ENCODE data around the gene SYNDIG1L.
"Not testable (repeated sequence)": the region's sequence is repeated elsewhere in the genome, so short reads cannot be mapped to it uniquely, and the experiment has no call there.

The SYNDIG1L gene

DNA sequence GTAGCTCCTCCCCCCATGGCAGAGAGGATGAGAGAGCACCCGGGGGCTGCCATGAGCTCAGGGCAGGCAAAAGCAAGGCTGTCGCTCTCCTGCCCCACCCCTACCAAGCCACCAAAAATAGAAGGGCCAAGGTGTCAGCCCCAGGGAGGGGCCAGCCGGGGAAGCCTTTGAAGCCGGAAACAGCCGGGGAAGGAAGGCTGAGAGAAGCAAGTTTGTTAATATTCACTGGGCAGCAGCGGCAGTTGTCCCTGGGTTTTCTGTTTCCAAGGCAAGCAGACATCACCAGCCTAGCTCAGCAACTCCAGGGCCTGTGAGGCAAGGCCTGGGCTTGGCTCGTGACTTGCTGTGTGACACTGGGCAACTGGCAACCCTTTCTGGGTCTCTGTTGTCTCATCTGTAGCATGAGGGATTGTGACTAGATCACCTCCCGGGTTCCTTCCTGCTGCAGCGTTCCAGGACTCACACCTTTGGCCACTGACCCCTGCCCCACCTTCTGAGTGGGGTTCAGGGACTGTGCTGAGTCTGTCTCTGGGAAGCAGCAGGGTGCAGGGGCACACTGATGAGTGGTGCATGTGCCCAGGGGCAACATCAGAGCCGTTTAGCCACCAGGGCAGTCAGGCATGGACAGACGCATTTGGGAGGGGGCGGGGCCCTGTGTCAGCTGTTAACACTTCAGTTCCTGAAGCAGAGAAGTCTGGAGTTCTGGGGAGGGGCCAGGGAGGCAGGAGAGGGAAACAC is 24.3 kb downstream of the SYNDIG1L start:
- DNase-seq = peak; percentile 83

DNA sequence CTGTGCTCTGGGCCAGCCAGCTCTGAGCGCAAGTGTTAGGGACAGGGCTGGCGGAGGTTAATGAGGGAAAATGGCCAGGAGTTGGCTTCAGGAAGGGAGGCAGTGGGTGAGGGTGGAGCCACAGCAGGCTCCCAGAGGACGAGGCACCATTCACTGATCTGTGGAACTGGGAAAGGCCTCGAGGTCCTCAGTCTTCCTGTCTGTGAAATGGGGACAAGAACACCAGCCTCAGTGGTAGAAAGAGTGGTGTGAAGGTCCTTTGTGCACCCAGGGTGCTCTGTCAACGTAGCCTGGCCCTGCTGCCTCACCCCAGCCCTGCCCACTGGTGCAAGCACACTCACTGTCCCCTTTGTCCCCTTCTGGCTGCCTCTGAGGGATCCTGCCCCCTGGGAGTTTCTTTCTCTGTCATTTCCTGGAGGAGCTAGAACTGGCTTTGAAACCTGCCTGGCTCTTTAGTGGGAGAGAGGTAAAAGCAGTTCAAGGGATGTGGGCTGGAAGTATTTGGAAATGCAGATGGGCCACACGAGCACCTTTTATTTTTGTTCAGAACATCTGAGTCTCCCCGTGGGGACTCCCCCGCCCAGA is 25.0 kb downstream of the SYNDIG1L start:
- no peak for DNase-seq

DNA sequence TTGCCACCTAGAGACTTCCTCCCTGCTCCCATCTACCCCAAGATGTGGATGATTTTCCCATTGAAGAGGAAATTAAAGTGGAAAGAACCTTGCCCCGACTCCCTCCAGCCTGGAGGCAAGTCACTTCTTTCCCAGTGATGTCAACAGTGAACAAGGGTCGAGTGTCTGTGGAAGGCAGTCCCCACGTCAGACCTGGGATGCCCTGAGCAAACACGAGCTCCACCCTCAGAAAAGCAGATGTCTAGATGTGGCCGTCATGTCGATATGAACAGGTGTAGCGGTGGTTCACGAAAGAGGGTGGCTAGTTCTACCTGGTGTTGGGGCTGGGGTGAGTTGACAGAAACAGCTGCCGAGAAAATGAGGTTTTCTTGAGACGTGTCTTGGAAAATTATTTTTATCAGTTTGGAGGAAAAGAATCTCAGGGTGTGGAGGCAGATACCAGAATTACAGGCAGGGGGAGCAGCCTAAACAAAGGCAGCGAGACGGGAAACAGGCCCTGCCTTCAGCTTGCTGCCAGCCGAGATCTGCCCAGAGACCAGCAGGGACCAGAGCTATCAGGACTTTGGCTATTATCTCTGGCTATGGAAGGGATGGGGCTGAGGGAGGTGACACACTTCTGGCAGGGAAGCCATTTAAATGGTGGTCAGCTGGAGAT is 25.9 kb downstream of the SYNDIG1L start:
- no peak for DNase-seq

DNA sequence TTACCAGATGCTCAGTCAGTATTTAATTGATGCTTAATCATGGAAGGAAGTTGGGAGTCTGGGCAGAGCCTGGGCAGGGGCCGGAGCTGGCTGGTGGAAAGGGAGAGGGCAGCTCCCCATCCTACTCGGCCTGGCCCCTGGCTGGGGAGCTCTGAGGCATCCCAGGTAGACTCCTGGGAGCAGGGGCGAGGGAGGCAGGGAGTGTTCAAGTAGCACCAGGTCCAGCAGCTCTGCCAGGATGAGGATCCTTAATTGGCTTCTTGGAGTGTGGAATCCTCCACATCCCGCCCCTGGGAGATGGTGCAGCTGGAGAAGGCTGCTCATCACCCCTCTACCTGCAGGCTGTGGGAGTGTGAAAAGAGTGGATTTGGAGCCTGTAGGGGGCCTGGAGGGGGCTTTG is 30.9 kb downstream of the SYNDIG1L start:
- DNase-seq = no peak

DNA sequence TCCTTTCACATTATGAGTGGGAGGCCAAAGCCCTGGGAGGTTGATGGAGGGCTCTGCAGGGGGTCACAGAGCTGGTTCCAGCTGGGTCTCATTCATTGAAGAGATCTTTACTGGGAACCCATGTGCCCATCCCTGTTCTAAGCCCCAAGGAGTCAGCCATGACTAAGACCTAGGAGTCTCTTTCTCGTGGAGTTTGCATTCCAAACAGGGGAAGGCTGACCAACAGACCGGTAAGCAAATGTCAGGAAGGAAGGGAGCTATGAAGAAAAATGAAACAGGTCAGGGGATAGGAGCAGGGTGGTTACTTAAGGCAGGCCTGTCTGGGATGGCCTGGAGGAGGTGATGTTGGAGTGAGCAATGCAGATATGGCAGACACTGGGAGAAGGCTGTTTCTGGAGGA is 31.5 kb downstream of the SYNDIG1L start:
- DNase-seq = no peak

DNA sequence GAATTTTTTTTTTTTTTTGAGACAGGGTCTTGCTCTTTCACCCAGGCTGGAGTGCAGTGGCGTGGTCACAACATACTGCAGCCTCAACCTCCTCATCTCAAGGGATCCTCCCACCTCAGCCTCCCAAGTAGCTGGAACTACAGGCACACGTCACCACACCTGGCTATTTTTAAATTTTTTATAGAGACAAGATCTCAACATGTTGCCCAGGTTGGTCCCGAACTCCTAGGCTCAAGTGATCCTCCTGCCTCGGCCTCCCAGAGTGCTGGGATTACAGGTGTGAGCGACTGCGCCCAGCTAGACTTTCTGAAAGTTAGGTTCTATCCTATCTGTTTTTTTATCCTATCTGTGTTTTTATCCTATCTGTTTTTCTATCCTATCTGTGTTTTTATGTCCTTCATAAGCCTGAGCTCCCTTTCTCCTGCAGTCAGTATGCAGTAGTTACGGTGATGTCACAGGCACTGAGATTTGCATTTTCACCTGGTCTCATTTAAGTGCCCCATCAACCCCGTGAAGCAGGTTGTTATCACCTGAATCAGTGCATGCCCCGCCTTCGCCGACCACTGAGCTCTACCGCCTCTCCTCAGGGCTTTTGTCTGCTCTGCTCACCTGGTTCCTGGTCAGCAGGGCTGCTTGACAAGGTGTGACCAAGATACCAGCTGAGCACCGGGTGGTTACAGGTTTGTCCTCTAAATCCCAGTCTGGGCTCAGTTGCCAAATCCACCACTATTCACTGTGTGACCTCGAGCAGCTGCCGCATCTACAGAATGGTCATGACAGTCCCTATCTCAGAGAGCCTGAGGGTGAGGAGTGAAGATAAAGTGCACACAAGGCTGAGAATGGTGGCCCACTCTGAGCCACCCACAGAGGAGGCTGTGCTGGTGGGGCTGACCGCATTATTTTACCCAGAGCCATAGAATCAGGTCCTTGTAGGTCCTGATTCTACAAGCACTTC is 33.1 kb downstream of the SYNDIG1L start:
- no peak for DNase-seq

DNA sequence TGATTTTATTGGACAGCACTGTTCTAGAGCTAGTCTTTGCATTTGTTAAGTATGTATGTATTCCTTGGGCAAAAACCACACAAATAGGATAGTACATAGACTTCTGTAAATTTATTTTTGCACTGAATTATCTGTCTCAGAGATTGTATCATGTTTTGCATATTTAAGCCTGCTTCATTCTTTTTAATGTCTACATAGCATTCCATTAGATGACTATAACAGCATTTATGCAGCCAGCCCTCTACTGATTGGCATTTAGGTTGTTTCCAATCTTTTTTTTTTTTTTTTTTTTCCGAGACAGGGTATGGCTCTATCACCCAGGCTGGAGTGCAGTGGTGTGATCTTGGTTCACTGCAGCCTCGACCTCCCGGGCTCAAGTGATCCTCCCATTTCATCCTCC is 34.5 kb downstream of the SYNDIG1L start:
- DNase-seq = no peak

DNA sequence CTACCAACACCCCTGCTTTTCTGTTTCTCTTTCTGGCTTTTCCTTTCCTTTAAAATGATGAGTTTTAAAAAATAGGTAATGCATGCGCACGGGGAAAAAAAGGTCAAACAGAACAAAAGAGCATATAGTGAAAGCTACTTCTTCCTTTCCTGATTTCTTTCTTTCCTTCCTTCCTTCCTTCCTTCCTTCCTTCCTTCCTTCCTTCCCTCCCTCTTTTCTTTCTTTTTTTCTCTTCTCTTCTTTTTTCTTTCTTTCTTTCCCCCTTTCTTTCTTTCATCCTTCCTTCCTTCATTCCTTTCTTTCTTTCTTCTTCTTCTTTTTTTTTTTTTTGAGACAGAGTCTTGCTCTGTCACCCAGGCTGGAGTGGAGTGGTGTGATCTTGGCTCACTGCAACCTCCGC is 35.5 kb downstream of the SYNDIG1L start:
- not testable (repeated sequence) for DNase-seq

DNA sequence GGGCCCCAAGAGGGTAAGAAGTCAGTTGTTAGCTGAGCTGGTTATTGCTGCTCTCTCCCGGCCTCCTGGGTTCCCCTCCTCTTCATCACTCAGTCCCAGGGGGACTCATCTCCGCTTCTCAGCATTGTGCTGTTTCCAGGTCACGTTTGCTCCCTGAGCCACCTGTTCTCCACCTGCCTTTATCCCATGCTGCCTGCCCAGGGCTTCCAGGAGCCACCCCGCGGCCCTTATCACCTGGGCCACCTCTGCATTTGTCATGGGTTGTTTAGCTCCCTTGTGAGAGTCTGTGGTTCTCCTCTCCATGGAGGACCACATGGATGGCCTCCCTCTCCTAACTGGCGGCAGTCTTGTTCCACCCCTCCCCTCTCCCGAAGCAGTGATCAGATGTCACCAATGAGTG is 36.0 kb downstream of the SYNDIG1L start:
- no peak for DNase-seq

DNA sequence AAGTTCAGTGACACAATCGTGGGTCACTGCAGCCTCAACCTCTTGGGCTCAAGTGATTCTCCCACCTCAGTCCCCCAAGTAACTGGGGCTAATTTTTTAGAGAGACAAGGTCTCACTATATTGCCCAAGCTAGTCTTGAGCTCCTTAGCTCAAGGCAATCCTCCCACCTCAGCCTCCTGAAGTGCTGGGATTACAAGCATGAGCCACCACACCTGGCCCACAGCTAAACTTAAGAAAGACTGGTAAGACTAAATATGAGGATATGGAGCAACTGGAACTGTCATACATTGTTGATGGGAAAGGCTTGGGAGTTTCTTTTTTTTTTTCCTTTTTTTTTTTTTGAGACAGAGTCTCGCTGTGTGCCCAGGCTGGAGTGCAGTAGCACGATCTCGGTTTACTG is 43.8 kb downstream of the SYNDIG1L start:
- no peak for DNase-seq

DNA sequence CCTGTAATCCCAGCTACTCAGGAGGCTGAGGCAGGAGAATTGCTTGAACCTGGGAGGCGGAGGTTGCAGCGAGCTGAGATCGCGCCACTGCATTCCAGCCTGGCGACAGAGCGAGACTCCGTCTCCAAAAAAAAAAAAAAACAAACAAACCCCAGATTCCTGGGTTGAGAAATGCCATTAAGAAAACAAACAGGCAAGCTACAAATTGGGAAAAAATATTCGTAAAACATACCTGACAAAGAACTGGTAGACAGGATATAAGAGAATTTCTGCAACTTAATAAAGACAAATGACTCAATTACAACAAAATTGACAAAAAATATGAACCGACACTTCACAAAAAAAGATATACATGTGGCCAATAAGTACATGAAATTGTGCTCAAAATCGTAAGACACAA is 44.4 kb downstream of the SYNDIG1L start:
- not testable (repeated sequence) for DNase-seq

DNA sequence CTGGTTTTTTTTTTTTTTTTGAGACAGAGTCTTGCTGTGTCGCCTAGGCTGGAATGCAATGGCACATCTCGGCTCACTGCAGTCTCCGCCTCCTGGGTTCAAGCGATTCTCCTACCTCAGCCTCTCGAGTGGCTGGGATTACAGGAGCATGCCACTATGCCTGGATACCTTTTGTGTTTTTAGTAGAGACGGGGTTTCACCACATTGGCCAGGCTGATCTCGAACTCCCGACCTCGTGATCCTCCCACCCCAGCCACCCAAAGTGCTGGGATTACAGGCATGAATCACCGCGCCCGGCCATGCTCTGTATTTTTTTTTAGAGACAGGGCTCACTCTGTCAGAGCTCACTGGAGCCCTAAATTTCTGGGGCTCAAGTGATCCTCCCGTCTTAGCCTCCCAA is 45.2 kb downstream of the SYNDIG1L start:
- no peak for DNase-seq

DNA sequence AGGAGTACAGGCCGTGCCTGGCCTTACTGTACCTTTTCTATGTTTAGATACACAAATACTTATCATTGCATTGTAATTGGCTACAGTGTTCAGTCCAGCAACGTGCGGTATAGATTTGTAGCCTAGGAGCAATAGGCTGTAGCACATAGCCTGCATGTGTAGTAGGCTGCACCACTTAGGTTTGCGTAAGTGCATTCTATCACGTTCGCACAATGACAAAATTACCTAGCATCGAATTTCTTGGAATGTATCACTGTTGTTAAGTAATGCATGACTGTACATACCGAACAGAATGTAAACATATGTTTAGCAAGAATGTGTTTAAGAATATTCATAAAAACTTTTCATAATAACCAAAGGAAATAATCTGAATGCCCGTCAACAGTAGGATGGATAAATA is 45.8 kb downstream of the SYNDIG1L start:
- no peak for DNase-seq

DNA sequence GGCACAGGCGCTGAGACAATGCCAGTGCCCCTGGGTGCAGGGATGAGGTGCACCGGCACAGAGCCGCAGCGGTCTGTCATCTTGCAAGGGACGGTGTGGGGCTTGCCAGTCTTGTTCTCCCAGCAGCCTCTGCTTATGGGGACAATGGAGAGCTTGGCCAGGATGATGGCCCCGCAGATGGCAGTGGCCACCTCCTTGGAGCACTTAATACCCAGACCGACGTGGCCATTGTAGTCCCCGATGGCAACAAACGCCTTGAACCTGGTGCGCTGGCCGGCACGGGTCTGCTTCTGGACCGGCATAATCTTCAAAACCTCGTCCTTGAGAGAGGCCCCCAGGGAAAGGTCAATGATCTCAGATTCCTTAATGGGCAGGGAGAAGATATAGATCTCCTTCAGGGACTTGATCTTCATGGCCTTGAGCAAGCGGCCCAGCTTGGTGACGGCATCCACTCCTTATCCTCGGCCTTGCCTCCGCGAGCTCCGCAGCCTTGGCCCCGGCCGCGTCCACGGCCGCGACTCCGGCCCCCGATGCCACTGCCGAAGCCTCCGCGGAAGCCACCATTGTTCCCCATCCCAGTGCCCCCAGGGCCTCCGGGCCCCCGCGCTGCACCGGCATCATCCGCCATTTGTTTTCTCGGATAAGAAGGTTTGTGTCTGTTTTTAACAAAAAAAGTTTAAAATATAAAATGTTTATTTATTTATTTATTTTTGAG is 47.9 kb downstream of the SYNDIG1L start:
- no peak for DNase-seq

DNA sequence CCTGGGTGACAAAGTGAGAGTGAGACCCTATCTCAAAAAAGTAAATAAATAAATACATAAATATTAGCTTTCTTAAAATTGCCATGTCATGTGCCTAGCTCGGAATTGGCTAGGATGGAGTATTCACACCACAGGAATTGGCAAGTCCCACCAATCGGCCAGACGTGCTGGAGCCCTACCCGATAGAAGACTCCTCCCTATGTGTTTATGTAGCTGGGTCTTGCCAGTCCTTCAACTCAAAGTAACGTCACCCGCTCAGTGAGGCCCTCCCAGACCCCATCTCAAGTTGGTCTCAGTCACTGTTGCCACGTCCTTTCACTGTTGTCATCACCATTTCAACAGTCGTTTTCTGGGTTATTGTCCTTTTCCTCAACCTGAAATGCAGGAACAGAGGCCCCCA is 57.6 kb downstream of the SYNDIG1L start:
- no peak for DNase-seq

DNA sequence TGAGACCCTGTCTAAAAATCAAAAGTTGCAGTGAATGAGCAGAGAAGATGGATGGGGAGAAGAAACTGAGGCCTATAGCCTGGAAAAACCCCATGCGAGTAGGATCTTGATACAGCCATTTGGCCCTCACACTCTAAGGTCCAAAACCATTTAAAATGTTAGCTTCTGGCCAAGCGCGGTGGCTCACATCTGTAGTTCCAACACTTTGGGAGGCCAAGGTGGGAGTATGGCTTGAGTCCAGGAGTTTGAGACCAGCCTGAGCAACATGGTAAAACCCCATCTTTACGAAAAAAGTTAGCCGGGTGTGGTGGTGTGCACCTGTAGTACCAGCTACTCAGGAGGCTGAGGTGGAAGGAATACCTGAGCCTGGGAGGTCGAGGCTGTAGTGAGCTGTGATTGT is 58.0 kb downstream of the SYNDIG1L start:
- DNase-seq = no peak

DNA sequence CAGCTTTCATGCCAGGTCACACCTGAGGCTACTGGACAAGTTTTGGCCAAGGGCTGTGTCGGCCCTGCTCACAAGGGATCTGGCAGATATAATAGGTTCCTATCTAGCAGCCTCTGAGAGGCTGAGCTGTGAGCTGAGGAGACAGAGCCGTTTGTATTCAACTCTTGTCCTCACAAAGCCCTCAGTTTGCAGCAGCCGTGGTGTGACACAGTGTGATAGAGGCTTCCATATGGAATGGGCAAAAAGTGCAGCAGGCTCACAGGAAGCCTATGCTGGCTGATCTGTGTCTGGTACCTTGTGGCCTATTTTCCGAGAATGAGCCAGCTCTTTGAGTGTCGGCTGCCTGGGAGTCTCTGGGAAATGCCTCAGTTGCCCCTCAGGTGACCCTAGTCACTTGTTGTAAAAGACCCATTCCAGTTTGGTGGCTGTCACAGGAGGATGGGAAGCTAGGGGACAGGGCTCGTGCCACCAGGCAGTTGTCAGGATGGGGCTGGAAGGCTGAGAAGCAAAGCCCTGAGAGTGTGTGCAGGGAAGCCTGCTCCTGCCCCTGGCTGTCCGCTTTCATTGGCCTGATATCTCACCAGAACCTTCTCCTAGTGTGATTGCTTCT is 61.6 kb downstream of the SYNDIG1L start:
- no peak for DNase-seq

DNA sequence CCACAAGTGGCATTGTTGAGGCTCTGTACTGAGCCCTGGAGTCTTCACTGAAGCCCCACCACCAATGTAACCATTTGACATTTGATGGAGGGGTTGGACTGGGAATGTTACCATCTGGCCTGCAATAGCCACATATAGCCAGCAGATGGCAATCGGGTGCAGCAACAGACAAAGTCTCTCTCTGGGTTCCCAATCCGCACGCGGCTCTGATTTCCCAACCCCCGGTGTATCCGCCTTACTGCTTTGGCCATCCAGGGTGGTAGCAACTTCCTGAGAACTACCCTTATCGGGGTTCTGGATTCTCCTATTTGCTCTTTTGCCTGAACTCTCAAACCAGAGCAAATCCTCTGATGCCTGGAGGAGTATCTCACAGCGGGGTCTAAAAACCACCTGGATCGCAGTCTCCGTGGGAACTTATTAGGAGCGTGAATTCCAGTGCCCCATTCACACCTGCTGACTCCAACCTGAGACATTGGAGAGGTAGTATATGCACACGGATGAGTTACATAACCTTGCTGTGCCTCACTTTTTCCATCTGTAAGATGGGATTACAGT is 63.6 kb downstream of the SYNDIG1L start:
- DNase-seq = peak; percentile 67

DNA sequence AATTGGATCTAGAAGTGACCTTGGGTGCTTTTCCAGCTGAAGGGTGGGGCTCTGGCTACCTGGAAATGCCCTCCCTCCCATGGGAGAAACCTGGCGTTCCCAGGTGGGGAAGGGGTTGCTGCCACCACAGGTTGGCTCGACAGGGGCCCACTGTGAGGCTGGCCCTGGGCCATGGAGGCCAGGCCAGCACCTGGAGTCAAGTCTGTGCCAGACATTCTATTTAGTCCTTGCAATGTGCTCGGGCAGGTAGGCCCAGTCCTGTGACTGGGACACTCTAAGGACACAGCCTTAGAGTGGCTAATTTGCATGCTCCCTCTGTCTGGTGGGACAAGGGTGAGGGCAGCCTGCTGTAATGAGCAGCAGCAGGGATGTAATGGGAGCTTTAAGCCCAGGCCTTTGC is 65.8 kb downstream of the SYNDIG1L start:
- no peak for DNase-seq

DNA sequence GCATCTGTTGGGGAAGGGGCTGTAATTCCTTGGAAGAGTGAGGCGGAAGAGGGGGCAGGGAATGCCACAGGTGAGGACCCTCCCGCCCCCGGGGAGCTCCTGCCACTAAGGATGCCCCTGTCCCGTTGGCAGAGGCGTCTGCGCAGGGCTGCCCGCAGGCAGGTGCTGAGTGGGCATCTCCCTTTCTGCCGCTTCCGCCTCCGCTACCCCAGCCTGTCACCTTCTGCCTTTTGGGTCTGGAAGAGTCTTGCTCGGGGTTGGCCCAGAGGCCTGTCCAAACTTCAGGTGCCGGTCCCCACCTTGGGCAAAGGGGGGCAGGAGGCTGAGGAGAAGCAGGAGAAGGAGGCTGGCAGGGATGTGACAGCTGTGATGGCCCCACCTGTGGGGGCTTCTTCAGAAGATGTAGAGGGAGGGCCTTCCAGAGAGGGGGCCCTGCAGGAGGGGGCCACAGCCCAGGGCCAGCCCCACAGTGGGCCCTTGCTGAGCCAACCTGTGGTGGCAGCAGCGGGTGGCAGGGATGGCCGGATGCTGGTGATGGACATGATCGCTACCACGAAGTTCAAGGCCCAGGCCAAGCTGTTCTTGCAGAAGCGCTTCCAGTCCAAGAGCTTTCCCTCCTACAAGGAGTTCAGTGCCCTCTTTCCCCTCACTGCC is 67.7 kb downstream of the SYNDIG1L start:
- no peak for DNase-seq

DNA sequence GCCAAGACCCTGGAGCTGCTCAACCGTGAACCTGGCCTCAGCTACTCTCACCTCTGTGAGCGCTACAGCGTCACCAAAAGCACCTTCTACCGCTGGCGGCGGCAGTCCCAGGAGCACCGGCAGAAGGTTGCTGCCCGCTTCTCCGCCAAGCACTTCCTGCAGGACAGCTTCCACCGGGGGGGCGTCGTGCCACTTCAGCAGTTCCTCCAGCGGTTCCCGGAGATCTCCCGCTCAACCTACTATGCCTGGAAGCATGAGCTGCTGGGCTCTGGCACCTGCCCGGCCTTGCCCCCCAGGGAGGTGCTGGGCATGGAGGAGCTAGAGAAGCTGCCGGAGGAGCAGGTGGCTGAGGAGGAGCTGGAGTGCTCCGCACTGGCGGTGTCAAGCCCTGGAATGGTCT is 68.4 kb downstream of the SYNDIG1L start:
- no peak for DNase-seq
